SU-DHL-6 (cell line): ENCODE data around the gene TANGO2.

ENCODE experiments used
- CTCF ChIP-seq: fragments of 200-600 bp; sonication (generic); IDR thresholded peaks from one replicate; pipeline ENCODE4 v1.5.1; 2017; ENCODE audit warnings: antibody characterized with exemption, mild to moderate bottlenecking, low read length, moderate library complexity; ENCODE audit not compliant: insufficient read depth, poor library complexity, severe bottlenecking
- EZH2phosphoT487 ChIP-seq: fragments of 200-600 bp; sonication (generic), shearing (Covaris generic); conservative IDR thresholded peaks from 2 replicates; pipeline ENCODE4 v1.6.1; 2018; ENCODE audit warnings: mild to moderate bottlenecking, antibody characterized with exemption, low read length, moderate library complexity, mixed read lengths

- TF ChIP-seq CTCF (no peak), EZH2phosphoT487 (no peak)
Measured at GRCh38 chr22:20052309-20053259, 31.7 kb downstream of the TANGO2 start.
